GM18909 (cell line): Measurements from ENCODE around the gene CD3D.

Experiments used
- ATAC-seq: cut with Tn5 transposase; IDR thresholded peaks from one replicate; pipeline ENCODE4 v1.9.1; 2021; ENCODE audit warnings: mild to moderate bottlenecking; ENCODE audit not compliant: unreplicated experiment, poor library complexity

Gene CD3D

DNA sequence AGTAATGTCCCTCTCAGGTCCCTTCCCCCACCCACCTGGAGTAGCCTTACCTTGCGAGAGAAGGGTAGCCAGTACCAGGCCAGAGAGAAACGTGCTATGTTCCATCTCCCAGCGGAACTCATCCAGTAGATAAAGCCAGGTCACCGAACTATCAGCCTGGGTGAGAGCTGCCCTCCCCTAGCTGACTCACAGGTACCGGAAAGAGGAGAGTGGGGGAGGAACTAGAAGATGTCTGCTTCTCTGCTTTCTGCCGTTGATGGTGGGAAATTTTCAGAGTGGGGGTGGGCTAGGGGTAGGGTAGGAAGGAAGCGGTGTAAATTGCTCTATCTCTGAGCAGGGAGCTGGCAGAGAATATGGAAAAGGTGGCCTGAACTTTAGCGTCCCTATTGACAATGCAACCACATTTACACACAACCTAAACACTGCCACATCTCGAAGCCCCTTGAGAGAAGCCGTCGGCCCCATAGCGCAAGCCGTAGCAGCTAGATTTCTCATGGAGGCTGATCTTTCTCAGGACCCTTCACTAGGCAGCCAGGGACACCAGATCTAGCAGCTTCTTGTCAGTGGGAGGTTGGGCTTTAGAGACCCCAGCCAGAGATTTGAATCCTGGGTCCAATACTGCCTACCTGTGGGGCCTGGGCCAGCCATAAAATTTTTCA, at the start of gene CD3D:
Gene CD3D (minus strand): TSS at position 203 of the 659 bp plus-strand sequence. CDS start 98 bp downstream, at position 105.
- ATAC-seq, result no peak

GRCh38 chr11:118383657-118384056, 41.2 kb upstream of the CD3D start:
- ATAC-seq, result no peak

GRCh38 chr11:118382954-118383353, 40.4 kb upstream of the CD3D start:
- ATAC-seq, result no peak

DNA sequence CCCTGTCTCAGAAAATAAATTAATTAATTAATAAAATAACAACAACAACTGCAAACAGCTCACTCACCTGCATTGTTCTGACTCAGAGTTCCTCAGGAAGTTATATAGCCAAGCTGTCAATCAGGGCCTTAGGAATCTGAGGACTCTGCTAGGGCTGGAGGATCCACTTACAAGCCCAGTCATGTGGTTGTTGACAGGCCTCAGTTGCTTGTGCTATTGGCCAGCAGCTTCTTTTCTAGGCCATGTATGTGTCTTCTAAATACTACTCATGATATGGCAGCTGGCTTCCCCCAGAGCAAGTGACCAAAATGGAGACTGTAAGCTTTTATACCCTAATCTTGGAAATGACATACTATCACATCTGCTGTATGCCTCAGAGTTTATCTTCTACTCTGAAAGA, 38.1 kb upstream of the CD3D start:
- ATAC-seq, result no peak

GRCh38 chr11:118379497-118379896, 37.0 kb upstream of the CD3D start:
- ATAC-seq, result no peak

- ATAC-seq, result no peak
Observed at GRCh38 chr11:118375978-118376377, 33.5 kb upstream of the CD3D start.

DNA sequence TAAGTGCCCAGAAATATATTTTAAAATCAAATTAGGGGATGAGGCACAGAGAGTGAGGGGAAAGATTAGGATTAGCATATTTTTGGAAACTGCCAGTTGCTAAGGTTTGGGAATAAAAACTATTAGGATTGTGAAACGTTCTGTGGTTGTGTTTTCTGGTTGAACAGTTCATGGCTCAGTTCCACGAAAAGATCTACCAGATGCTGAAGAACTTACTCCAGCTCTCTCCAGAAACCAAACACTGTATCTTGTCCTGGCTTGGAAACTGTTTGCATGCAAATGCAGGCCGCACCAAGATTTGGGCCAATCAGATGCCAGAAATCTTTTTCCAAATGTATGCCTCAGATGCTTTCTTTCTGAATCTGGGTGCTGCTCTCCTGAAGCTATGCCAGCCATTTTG, 32.2 kb upstream of the CD3D start:
- ATAC-seq, result no peak

- ATAC-seq, result no peak
Observed at GRCh38 chr11:118373871-118374270, 31.4 kb upstream of the CD3D start.

DNA sequence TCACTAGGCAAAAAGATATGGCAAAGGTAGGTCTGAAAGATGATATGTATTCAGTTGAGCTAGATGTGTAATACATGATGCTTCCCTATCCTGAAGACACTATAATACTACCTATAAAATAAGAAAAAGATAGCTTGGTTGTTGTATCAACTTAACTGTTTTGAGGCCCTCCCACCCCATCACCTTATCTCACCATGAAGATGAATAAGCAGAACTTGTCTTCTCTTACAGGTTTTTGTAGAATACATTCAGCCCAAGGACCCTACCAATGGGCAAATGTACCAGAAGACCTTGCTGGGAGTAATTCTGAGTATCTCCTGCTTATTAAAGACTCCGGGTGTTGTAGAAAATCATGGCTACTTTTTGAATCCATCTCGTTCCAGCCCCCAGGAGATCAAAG, 30.8 kb upstream of the CD3D start:
- ATAC-seq, result no peak

DNA sequence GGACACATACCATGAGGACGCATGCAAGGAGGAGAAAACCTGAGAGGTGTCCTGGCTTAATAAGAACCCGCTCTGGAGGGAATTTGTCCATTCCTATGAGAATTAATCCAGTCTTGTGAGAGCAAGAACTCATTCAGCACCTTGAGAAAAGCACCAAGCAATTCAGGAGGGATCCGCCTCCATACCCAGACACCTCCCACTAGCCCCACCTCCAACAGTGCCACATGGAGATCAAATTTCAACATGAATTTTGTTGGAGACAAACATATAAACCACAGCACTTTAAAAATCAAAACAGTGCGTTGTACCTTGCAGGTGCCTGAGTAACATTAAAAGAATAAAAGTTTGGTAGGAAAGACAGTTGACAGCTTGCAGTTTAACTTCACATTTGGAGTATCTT, 28.3 kb upstream of the CD3D start:
- no peak for ATAC-seq

DNA sequence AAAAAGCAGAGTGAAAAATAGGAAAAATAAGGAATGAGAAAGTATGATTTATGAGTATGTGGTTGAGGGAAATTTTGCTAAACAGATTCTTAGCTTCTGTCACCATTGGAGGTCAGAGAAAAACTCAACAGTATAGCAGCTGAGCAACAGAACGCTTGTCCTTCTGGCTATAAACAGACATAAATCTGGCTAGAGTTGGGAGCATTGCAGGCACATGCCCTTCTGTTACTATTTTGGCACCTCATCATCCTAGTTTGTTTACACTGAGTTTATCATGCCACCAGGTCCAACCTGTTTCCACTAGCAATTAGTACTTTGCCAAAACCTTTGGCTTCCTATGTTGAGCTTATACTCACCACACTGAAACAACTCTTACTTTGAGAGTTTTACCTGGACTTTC, 23.8 kb upstream of the CD3D start:
- no peak for ATAC-seq

DNA sequence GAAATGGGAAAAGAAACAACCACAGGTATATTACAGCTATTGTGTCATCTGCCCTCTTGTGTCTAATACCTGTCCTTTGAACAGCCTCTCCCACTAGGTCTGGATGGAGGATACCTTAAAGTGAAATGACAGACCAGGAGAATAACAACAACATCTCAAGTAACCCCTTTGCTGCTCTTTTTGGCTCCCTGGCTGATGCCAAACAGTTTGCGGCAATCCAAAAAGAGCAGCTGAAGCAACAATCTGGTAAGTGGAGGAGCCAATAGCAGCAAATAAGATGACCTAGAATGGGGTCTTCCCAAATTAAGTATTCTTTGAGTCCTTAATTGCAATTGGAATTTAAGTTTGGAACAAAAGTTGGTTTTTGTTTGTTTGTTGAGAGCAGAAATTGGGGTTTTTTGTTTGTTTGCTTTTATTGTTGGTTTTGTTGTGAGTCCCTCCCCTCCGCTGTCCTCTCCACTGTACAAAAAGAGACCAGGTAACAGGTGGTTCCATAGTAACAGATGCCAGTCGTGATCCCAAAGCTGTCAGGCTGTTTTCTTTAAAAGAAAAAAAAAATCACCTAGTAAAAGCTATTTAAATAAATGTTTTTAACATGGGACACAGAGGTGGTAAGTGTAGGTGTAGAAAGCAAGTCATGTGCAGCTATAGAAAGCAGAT, 22.6 kb upstream of the CD3D start:
- no peak for ATAC-seq

- peak; percentile 94 for ATAC-seq
Observed at GRCh38 chr11:118359295-118359958, 16.9 kb upstream of the CD3D start, which contains the start of gene UBE4A. Gene UBE4A (plus strand): TSS chr11:118359600. CDS start chr11:118365081, 5,481 bp downstream.

GRCh38 chr11:118358071-118358470, 15.6 kb upstream of the CD3D start:
- ATAC-seq, result no peak

DNA sequence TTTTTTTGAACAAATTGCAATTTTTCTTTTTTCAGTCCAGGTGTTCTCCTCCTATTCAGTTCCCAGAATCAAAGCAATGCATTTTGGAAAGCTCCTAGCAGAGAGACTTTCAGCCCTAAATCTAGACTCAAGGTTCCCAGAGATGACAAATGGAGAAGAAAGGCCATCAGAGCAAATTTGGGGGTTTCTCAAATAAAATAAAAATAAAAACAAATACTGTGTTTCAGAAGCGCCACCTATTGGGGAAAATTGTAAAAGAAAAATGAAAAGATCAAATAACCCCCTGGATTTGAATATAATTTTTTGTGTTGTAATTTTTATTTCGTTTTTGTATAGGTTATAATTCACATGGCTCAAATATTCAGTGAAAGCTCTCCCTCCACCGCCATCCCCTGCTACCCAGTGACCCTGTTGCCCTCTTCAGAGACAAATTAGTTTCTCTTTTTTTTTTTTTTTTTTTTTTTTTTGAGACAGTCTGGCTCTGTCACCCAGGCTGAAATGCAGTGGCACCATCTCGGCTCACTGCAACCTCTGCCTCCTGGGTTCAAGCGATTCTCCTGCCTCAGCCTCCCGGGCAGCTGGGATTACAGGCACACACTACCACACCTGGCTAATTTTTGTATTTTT, 10.7 kb upstream of the CD3D start:
- ATAC-seq, result no peak

- no peak for ATAC-seq
Observed at GRCh38 chr11:118349475-118349874, 7.0 kb upstream of the CD3D start.

GRCh38 chr11:118343981-118344515, 1.5 kb upstream of the CD3D start, which contains the start of gene CD3G:
Gene CD3G (plus strand): TSS chr11:118344344. CDS start chr11:118344424, 80 bp downstream.
- no peak for ATAC-seq

DNA sequence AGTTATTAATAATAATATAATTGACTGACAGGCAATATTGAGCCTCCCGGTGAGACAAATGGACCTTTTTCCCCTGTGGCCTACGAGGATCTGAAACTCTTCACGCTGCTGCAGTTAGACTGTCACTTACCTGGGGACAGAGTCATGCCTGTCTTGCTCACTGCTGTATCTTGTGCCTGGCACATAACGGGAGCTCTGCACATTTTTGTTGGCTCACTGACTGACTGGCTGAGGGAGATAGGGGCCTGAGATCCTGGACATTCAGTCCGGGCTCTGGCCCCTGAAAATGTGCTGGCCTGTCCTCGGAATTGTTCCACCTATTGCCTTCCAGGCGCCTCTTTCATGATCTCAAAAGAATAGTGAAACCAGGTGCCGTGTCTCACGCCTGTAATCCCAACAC, 743 bp upstream of the CD3D start:
- no peak for ATAC-seq

GRCh38 chr11:118341815-118342489, 553 bp downstream of the CD3D start:
- ATAC-seq, result no peak

GRCh38 chr11:118341261-118341660, 1.2 kb downstream of the CD3D start:
- ATAC-seq, result no peak
